ENCODE measurements around the gene CAPZA1.

DNA sequence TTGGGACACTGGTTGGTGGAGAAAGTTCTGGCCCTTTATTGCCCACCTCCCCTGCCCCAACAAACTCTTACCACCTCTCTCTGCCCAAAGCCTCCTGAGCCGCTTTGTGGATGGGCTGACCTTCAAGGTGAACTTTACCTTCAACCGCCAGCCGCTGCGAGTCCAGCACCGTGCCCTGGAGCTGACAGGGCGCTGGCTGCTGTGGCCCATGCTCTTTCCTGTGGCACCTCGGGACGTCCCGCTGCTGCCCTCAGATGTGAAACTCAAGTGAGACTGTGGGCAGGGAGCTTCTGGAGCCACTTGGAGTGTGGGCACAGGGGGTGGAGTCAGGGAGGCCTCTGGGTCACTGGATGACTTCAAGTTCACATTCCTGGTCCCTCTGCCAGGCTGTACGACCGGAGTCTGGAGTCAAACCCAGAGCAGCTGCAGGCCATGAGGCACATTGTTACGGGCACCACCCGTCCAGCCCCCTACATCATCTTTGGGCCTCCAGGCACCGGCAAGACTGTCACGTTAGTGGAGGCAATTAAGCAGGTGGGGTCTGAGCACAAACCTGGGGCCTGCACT lies 74.8 kb downstream of the CAPZA1 start:
- TF ChIP-seq POLR2AphosphoS5 (IDR thresholded peaks at IDR 0.05), result no peak
- TF ChIP-seq, protein P1, sequence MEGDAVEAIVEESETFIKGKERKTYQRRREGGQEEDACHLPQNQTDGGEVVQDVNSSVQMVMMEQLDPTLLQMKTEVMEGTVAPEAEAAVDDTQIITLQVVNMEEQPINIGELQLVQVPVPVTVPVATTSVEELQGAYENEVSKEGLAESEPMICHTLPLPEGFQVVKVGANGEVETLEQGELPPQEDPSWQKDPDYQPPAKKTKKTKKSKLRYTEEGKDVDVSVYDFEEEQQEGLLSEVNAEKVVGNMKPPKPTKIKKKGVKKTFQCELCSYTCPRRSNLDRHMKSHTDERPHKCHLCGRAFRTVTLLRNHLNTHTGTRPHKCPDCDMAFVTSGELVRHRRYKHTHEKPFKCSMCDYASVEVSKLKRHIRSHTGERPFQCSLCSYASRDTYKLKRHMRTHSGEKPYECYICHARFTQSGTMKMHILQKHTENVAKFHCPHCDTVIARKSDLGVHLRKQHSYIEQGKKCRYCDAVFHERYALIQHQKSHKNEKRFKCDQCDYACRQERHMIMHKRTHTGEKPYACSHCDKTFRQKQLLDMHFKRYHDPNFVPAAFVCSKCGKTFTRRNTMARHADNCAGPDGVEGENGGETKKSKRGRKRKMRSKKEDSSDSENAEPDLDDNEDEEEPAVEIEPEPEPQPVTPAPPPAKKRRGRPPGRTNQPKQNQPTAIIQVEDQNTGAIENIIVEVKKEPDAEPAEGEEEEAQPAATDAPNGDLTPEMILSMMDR (IDR thresholded peaks at IDR 0.05 in 8 of 11, conservative IDR thresholded peaks at IDR 0.05 in 3 of 11), result no peak
